TTC549 (cell line): ENCODE data around the gene LILRB4.
"Not testable (repeated sequence)": the region's sequence is repeated elsewhere in the genome, so short reads cannot be mapped to it uniquely, and the experiment has no call there.

Source experiments
- FAIRE-seq: peaks from 2 replicates; lab custom pipeline; 2012; peaks lifted over from hg19 to GRCh38; lab: Jason Lieb, UNC

LILRB4 gene

DNA sequence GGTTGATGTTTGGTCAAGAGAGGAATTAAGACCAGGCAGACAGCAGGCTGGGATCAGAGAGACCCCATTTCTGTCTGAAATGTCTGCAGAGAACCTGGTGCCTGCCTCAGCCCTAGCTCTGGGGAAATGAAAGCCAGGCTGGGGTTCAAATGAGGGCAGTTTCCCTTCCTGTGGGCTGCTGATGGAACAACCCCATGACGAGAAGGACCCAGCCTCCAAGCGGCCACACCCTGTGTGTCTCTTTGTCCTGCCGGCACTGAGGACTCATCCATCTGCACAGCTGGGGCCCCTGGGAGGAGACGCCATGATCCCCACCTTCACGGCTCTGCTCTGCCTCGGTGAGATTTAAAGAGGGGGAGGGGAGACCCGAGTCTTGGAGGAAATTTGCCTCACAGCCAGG is at the start of gene LILRB4:
TSS of gene LILRB4 (plus strand) at position 256 of the 400 bp plus-strand sequence. CDS start at position 305, 49 bp downstream.
- no peak for FAIRE-seq

DNA sequence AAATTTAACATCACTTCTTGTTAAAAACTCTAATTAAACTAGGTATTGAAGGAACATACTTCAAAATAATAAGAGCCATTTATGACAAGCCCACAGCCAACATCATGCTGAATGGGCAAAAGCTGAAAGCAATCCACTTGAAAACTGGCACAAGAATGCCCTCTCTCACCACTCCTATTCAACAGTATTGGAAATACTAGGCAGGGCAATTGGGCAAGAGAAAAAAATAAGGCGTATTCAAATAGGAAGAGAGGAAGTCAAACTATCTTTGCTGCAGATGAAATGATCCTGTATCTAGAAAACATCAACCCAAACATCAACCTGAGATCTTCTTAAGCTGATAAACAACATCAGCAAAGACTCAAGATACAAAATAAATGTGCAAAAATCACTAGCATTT is 48.1 kb upstream of the LILRB4 start:
- no peak for FAIRE-seq

- no peak for FAIRE-seq
Measured at GRCh38 chr19:54616057-54616456, 46.7 kb upstream of the LILRB4 start.

DNA sequence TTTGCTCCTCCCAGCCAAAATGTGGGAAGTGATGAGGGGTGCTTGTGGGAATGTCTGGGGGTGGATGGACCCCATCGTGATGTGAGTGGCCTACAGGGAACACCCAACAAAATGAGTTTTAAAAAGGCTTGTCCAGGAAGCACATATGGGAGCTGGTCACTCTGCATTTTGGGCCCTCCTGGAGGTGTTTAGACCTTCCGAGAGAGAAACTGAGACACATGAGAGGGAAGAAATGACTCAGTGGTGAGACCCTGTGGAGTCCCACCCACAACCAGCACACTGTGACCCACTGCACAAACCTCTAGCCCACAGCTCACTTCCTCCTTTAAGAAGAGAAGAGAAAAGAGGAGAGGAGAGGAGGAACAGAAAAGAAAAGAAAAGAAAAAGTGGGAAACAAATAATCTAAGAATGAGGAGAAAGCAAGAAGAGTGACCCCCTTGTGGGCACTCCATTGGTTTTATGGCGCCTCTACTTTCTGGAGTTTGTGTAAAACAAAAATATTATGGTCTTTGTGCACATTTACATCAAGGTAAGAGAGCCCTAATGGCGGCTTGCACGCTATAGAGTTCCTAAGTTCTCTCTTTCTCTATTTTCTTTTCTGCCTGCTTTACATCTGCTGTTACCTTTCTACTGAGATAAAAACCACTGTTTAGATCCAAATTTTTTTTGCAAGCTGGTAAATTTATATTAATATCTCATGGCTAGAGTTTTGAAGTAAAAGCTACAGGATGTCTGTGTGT is 45.8 kb upstream of the LILRB4 start:
- no peak for FAIRE-seq

GRCh38 chr19:54620464-54620863 is 42.3 kb upstream of the LILRB4 start:
- no peak for FAIRE-seq

- FAIRE-seq: no peak
Measured at GRCh38 chr19:54622431-54622830, 40.4 kb upstream of the LILRB4 start.

DNA sequence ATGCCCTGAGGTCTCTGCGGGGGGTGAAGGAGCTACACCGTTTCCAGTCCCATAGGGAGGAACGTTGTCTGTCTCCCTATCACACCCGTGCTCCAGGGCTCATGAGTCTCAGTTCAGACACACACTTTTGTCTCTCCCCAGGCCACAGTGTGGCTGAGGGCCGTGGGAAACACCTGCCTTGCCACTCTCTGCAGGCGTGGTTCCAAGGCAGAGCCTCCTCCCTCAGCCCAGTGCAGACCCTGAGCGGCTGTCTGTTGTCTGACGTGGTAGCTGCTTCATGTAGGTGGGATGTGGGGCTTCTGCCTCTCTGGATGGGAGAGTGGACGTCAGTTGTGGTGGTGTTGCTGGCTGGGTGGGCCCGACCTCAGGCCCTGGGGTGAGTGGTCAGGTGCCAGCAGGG is 38.6 kb upstream of the LILRB4 start:
- not testable (repeated sequence) for FAIRE-seq

GRCh38 chr19:54624934-54625730 is 37.7 kb upstream of the LILRB4 start:
- not testable (repeated sequence) for FAIRE-seq

DNA sequence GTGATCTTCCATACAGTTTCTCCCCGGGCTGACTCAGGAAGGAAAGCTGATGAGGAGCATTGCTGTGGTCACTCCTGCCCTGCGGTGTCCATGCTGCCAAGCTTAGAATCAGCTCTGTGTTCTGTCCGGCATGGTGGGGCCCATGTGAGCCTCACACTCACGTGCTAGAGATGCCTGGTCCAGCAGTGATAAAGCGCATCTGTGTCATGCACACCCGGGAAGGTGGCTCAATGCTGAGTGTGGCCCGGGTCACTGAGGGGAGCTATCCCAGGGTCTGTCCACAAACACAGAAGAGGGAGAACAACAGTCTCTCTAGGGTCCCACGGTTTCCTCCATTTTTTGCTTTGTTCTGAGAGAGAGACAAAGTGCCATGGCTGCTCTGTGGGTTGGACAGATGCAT is 36.0 kb upstream of the LILRB4 start:
- FAIRE-seq: no peak

DNA sequence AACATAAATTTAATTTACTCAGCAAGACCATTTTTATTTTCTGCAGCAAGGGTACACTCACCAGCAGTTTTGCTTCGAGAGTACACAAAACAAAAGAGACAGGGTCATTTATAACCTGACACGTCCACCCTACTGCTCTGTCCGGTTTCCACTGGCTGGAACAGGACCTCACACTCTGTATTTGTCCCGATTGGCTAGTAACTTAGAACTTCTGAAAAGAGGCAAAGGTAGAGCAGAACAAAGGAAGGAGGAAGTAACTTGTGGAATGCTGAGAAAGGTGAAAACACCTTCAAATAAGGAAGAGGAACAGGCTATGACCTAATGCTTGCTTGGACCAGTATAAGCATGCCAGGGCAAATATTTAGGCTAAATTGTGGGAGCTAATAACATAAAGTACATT is 34.9 kb upstream of the LILRB4 start:
- FAIRE-seq: not testable (repeated sequence)

GRCh38 chr19:54630262-54630661 is 32.5 kb upstream of the LILRB4 start, which contains the start of gene LILRB1:
Gene LILRB1 (plus strand): TSS chr19:54630484. CDS start chr19:54631074, 590 bp downstream.
- FAIRE-seq: not testable (repeated sequence)

- no peak for FAIRE-seq
Measured at GRCh38 chr19:54630782-54631181, 32.0 kb upstream of the LILRB4 start.

DNA sequence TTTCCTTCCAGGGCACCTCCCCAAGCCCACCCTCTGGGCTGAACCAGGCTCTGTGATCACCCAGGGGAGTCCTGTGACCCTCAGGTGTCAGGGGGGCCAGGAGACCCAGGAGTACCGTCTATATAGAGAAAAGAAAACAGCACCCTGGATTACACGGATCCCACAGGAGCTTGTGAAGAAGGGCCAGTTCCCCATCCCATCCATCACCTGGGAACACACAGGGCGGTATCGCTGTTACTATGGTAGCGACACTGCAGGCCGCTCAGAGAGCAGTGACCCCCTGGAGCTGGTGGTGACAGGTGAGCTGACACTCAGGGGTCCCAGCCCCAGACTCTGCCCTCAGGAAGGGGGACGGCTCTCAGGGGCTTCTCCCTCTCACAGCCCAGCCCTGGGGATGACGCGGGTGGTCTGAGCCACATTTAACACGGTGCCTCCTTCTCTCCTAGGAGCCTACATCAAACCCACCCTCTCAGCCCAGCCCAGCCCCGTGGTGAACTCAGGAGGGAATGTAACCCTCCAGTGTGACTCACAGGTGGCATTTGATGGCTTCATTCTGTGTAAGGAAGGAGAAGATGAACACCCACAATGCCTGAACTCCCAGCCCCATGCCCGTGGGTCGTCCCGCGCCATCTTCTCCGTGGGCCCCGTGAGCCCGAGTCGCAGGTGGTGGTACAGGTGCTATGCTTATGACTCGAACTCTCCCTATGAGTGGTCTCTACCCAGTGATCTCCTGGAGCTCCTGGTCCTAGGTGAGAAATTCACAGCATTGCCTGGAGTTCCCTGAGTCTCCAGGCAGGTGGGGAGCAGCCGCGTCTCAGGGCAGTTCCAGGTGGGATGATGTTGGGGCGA is 31.1 kb upstream of the LILRB4 start:
- FAIRE-seq: not testable (repeated sequence)

- FAIRE-seq: not testable (repeated sequence)
Measured at GRCh38 chr19:54632517-54632916, 30.3 kb upstream of the LILRB4 start.

DNA sequence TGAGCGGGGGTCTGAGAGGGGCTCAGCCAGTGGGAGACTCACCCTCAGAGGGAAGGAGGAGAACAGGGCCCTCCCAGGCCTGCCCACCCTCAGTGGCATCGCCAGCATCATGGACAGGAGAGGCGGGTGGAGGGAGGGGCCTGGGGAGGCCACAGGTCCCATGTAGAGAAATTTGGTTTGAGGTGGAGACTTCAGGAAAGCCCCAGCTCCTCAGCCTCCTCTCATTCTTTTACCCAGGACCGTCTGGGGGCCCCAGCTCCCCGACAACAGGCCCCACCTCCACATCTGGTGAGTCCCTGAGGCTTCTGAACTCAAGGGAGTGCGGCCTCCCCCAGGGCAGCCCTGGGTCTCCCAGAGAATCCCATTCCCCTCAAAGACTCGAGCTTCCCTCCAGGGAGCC is 29.4 kb upstream of the LILRB4 start:
- no peak for FAIRE-seq

DNA sequence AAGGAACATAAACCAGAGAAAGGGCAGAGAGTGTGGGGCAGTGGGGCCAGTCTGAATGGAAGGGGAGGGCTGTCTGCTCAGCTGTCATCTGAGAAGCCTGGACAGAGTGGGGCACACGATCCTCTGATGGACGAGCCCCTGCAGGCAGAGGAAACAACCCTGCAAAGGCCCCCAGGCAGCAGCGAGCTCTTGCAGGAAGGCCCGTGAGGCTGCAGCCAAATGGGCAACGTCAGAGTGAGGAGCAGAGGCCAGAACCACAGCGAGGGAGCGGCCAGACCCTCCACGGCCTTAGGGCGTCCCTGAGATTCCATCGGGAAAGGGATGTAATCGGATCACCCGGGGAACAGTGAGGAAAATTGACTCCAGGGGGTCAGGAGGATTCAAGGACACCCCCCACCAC is 26.7 kb upstream of the LILRB4 start:
- FAIRE-seq: not testable (repeated sequence)

GRCh38 chr19:54638683-54639082 is 24.1 kb upstream of the LILRB4 start:
- FAIRE-seq: no peak

DNA sequence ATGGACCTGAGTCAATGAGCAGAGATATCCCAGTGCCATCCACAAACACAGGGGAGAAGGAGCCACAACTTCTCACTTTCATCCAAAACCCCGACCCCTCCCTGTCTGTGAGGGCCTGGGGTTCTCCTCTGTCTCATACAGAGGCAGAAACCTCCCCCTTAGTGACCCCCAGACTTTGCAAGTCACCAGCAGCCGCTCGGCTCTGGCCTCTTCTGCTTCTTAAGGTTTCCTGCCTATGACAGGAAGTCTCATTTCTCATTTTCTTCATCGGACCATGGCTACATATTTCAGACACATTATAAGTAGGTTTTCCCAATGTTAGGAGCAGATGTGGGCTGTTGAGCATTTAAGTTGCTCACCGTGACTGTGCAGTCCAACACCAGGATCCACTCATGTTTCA is 19.8 kb upstream of the LILRB4 start:
- not testable (repeated sequence) for FAIRE-seq

DNA sequence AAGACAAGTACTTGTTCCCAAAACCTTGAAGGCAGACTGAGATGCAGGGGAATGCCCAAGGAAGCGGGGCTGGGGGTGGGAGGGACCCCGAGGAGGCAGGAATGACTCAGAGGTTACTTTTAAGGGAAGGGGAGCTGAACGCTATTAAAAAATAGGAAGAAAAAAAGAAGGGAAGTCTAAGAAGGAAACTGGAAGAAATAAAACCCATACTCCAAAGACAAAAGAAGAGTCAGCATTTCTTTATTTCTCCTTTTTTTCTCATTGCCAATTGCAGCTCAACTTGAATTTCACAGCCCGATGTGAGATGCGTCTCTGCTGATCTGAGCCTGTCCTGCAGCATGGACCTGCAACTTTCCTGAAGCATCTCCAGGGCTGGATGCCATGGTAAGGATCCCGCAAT is 19.2 kb upstream of the LILRB4 start:
- not testable (repeated sequence) for FAIRE-seq

- FAIRE-seq: no peak
Measured at GRCh38 chr19:54644056-54644455, 18.7 kb upstream of the LILRB4 start.

DNA sequence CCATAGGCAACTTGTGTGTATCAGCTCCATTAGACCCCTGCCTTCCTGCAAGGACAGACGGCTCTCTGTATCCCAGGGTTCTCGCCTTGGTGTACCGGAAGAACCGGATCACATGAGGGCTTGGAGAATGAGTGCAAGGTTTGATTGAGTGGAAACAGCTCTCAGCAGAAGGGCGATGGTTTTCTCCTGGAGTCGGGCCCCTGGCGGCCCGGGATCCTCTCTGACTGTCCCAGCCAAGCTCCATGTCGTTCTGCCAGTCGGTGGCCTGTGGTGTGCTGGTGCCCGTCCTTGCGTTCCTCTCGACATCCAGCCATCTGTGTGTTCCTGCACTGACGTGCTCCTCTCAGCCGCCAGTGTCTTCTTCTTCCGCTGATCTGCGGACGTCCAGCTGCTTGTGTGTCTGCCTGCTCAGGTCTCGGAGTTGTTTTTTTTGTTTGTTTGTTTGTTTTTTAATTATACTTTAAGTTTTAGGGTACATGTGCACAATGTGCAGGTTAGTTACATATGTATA is 16.4 kb upstream of the LILRB4 start:
- no peak for FAIRE-seq

DNA sequence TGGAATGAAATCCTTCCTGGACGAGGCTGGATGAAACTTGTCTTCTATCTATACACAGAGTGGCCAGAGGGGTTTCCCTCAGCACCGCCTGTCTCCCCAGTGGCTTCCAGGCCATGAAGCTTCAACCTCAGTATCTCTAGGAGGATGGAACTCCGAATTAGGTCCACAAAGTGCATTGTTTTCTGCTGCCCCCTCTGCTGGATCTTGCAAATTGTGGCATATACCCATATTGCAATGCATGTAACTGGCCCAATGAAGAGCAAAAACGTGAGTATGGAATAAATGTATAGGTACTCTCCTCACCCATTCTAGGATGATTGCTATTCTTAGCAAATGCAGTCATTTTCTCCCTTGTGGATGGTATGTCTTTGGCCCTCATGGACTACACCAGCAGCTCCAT is 14.7 kb upstream of the LILRB4 start:
- no peak for FAIRE-seq
